ENCODE results near the gene CDC6.

- TF ChIP-seq POLR2A (IDR thresholded peaks at IDR 0.05) (no peak), CTCF (IDR thresholded peaks at IDR 0.05) (no peak)
Observed at GRCh38 chr17:40293363-40293762, 5.7 kb downstream of the CDC6 start.
